ENCODE measurements around the gene TMEM204. TPM values are rescaled to one million over a fixed set of nuclear protein-coding genes. Genes with fewer than 3 reads are reported as not detected.

The TMEM204 gene
- total RNA-seq (ENCODE audit: low replicate concordance), result 1.0 TPM in 1 of 2 replicates, not detected in the other
- long read RNA-seq, result 0 reads

DNA sequence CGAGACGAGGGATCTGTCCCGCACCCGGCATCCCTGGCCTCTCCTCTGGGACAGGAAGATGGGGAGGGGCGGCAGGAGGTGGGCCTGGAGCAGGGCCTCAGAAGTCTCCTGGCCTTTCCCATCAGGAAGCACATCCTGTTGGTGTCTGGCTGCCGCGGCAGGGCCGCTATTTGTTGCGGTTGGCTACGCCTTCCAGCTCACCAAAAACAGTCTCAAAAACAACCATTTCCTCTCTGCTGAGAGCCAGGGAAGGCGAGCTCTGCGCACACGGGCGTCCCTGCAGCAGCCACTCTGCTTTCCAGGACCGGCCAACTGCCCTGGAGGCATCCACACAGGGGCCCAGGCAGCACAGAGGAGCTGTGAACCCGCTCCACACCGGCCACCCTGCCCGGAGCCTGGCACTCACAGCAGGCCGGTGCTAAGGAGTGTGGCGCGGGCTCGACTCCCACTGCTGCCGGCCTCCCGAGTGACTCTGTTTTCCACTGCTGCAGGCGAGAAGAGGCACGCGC, at the start of gene TMEM204:
Gene TMEM204, plus strand, starts transcription at position 224 of the 509 bp plus-strand sequence. CDS start 610 bp downstream, outside the sequence.
- DNase-seq (ENCODE audit: extremely low spot score, unreplicated experiment), result no peak
- no peak within 1 kb of the TSS for H3K27ac Mint-ChIP-seq
- peaks cover 19% of the 10 kb centered on the region for H3K4me1 Mint-ChIP-seq (ENCODE audit: unreplicated experiment)

DNA sequence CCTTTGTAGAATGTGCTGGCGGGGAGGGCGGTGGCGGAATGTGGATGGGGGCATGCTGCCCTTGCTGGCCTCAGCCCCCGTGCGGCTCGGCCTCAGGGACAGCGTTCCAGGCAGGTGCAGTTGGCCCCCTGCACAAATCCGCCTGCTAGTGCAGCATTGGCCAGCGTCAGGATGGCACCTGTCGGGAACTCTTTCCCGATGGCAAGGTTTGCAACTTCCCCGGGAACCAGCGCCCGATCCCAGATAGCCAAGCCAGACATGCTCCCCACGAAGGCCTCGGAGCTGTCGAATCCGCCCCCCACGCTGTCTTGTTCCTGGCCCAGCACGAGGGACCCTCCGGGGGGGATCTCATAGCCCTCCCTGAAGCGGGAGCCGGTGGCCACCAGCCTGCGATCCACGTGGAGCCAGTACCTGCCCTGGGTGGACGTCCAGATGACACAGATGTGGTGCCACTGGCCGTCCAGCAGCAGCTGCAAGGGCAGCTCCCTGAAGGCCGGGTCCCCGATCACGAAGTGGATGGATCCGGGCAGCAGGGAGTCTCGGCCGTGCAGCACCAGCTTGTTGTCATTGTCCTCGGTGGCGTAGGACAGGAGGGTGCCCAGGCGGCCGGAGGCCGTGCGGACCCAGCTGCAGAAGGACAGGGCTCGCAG, 47.5 kb upstream of the TMEM204 start:
- Mint-ChIP-seq H3K27ac (no peak overlapping the region), H3K4me1 (ENCODE audit: unreplicated experiment) (no peaks in the 10 kb centered on the region), H3K9me3 (no peaks in the 10 kb centered on the region), H3K27me3 (peaks cover 25% of the 10 kb centered on the region), H3K4me3 (no peak overlapping the region), H3K36me3 (no peaks in the 10 kb centered on the region)
- TF ChIP-seq, protein P1, sequence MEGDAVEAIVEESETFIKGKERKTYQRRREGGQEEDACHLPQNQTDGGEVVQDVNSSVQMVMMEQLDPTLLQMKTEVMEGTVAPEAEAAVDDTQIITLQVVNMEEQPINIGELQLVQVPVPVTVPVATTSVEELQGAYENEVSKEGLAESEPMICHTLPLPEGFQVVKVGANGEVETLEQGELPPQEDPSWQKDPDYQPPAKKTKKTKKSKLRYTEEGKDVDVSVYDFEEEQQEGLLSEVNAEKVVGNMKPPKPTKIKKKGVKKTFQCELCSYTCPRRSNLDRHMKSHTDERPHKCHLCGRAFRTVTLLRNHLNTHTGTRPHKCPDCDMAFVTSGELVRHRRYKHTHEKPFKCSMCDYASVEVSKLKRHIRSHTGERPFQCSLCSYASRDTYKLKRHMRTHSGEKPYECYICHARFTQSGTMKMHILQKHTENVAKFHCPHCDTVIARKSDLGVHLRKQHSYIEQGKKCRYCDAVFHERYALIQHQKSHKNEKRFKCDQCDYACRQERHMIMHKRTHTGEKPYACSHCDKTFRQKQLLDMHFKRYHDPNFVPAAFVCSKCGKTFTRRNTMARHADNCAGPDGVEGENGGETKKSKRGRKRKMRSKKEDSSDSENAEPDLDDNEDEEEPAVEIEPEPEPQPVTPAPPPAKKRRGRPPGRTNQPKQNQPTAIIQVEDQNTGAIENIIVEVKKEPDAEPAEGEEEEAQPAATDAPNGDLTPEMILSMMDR (conservative IDR thresholded peaks at IDR 0.05), result no peak
- peak; percentile 69 for DNase-seq (ENCODE audit: extremely low spot score, unreplicated experiment)

More for the DNA sequence above, at the start of gene TMEM204:
- TF ChIP-seq, protein P1 (conservative IDR thresholded peaks at IDR 0.05), result no peak
- Mint-ChIP-seq H3K4me3 (no peak within 1 kb of the TSS), H3K36me3 (no peaks in the 10 kb centered on the region), H3K9me3 (no peaks in the 10 kb centered on the region), H3K27me3 (no peaks in the 10 kb centered on the region)

DNA sequence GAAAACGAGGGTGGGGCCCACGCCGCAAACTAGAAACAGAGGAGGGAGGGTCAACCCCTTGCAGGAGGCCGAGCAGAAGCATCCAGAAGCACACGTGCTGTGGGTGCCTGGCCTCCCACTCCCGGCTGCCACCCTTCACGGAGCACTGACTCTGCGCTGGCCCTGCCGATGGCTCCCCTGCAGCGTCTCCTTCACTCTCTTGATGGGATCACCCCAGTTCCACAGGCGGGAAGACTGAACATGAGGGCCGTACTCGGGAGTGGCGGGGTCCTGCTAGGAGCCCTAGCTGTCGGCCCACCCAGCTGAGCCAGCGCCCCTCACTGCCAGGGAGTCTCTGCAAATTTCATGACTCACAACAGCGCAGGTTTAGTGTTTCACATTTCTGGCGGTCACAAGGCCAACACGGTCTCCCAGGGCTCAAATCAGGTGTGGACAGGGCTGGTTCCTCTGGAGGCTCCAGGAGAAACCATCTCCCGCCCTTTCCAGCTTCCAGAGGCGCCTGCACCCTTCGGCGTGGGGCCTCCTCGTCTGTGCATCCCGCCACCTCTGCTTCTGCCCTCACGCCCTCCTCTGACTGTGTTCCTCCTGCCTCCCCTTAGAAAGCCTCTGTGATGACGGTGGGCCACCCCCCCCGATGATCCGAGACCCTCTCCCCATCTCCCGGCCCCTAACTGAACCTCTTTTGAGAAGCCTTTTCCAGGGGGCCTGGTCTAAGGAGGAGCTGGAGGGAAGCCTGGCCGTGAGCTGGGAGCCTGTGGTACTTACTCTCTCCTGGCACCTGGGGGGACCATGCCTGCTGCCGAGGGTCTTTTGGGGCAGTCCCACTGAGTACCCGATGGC, 46.7 kb upstream of the TMEM204 start:
- Mint-ChIP-seq H3K9me3 (no peaks in the 10 kb centered on the region), H3K4me1 (ENCODE audit: unreplicated experiment) (no peaks in the 10 kb centered on the region), H3K36me3 (no peaks in the 10 kb centered on the region)

DNA sequence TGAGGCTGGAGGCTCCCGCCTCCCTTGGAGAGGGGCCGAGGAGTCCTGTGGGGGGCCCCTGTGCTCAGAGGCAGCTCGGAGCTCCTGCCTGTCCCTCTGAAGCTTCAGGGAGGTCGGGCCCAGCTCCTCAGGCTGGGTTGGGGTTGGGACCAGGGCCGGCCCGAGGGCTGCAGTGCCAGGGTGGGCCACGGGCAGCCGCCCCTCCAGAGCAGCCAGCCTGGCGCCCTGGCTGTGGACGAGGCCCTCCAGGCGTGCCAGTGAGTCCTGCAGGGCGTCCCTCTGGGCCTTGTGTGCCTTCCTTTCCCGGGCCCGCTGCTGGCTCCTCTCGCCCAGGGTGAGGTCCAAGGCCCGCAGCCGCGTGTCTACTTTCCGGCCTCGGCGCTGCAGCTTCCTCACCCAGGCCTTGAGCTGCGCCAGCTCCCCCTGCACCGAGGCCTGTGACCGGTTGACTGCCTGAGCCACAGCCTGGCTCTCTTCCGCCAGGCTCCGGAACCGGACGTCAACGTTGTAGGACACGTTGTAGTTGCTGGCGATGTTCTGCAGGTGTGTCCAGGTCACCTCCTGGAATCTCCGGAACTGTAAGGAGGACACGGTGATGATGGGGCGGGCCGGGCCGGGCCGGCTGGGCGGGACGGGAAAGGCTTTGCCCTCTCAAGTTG, 45.9 kb upstream of the TMEM204 start:
- H3K27me3 Mint-ChIP-seq, result peaks cover 21% of the 10 kb centered on the region

More for the DNA sequence above, 46.7 kb upstream of the TMEM204 start:
- DNase-seq (ENCODE audit: extremely low spot score, unreplicated experiment), result peak; percentile 64
- no peak overlapping the region for H3K4me3 Mint-ChIP-seq
- peaks cover 21% of the 10 kb centered on the region for H3K27me3 Mint-ChIP-seq
- TF ChIP-seq, protein P1 (conservative IDR thresholded peaks at IDR 0.05), result no peak
- H3K27ac Mint-ChIP-seq, result no peak overlapping the region

More for the DNA sequence above, 45.9 kb upstream of the TMEM204 start:
- TF ChIP-seq, protein P1 (conservative IDR thresholded peaks at IDR 0.05), result no peak
- Mint-ChIP-seq H3K27ac (no peak overlapping the region), H3K4me1 (ENCODE audit: unreplicated experiment) (peaks cover 3% of the 10 kb centered on the region), H3K9me3 (no peaks in the 10 kb centered on the region), H3K36me3 (no peaks in the 10 kb centered on the region), H3K4me3 (no peak overlapping the region)
- DNase-seq (ENCODE audit: extremely low spot score, unreplicated experiment), result peak; percentile 67

All from type B pancreatic cell (in vitro differentiated cells).